ENCODE data around the gene TNFRSF4. TPM values are rescaled to one million over a fixed set of nuclear protein-coding genes. Genes with fewer than 3 reads are reported as not detected.

The TNFRSF4 gene
- total and polyA plus RNA-seq, 10 of the 15 experiments (the other 5 are each of a cell fraction or from before 2014, with no cell fraction given): 0.05 to 7.3 (median 2.5) TPM; not detected in 1

DNA sequence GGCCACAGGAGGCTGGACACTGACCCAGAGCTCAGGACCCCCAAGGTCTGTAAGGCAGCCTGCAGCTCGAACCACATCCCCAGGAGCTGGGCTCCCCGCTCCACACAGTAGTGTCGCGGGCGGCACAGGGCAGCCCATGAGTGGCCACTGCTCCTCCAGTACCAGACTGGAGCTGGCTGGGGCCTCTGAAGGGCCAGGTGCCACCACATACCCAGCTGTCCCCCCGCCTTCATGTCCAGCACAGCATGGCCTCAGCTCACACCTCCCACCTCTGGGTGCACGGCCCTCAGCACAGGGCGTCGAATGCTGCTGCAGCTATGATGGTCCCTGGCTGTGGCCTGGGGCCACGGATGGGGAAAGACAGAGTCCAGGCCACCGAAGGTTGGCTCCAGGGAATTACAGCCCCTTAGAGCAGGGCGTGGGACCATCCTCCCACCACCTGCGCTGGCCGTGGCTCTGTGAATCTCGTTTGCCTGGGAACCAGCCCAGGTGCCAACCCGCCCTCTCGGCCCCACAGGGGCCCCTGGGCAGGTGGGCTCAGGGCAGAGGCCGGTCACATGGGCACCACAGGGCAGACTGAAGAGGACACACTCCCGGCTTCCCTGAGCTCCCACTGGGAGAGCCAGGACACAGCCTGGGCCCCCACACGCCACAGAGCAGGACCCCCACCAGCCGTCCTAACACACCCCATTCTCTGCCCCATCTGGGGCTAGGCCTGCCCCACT, 2.1 kb upstream of the TNFRSF4 start:
- no peak for FAIRE-seq
- ChIA-PET RAD21 (ENCODE audit: unreplicated experiment) (interaction anchor here (0.6 to 2.5 kb wide), 2 partner anchors 90 to 94 kb away, joined by 3 to 9 read pairs; no protein-coding TSS in a partner anchor), CTCF (interaction anchor here (1.9 kb wide), 1 partner anchor 94 kb away, joined by 6 read pairs; no protein-coding TSS in a partner anchor), SMC1A (ENCODE audit: uncharacterized antibody, unreplicated experiment) (interaction anchor here (1.2 to 1.6 kb wide), 2 partner anchors 75 to 90 kb away, joined by 3 read pairs; no protein-coding TSS in a partner anchor), POLR2A (interaction anchor here (1.1 to 1.4 kb wide), 2 partner anchors 8 to 13 kb away, joined by 3 read pairs; no protein-coding TSS in a partner anchor)
- 90% methylated on average over 21 of the region's 21 CpGs for WGBS (ENCODE audit: insufficient coverage, insufficient replicate concordance, low lambda C conversion rate, missing lambda C conversion rate)
- H4K20me1 ChIP-seq (ENCODE audit: control insufficient read depth, insufficient read depth): no peaks in the 10 kb centered on the region
- intact Hi-C loops (cut with micrococcal nuclease; ENCODE audit: unreplicated experiment): no loop called here
- no peak for ATAC-seq
- in situ Hi-C loops (cut with MboI): no loop called here
- H3K9me3 ChIP-seq (replicated peaks; ENCODE audit: control insufficient read depth, insufficient read depth, low read length): no peaks in the 10 kb centered on the region; the same call in 2 of the 3 replicates
- no peak overlapping the region for H2AFZ ChIP-seq (ENCODE audit: control insufficient read depth, low read depth, low read length)
- DNase-seq (ENCODE audit: low read depth, low spot score): no peak
- H3K4me3 ChIP-seq: no peak overlapping the region
- H3K36me3 ChIP-seq (ENCODE audit: control insufficient read depth in 2 of 2, insufficient read depth in 2 of 2, low read length in 1 of 2): peaks cover 4 to 25% of the 10 kb centered on the region in 2 experiments
- H3K79me2 ChIP-seq (ENCODE audit: control insufficient read depth, insufficient read depth, low read length): no peaks in the 10 kb centered on the region
- no TSS peak for BruUV-seq (replicated peaks)
- H3K27me3 ChIP-seq (replicated peaks in 1 of 2; ENCODE audit: control insufficient read depth in 2 of 2, insufficient read depth in 2 of 2, low read length in 1 of 2): no peaks in the 10 kb centered on the region
- H3K27ac ChIP-seq (ENCODE audit: control insufficient read depth, insufficient read depth): no peak overlapping the region
- H3K4me2 ChIP-seq (ENCODE audit: control insufficient read depth, insufficient read depth): no peak overlapping the region
- H3K4me1 ChIP-seq (ENCODE audit: control insufficient read depth, insufficient read depth, low read length): peaks cover 30% of the 10 kb centered on the region
- H3K9ac ChIP-seq (ENCODE audit: control insufficient read depth, insufficient read depth, low read length): no peak overlapping the region
- TF ChIP-seq POLR2AphosphoS2 (IDR thresholded peaks at IDR 0.05; ENCODE audit: low read depth, low read length): no peak
- TF ChIP-seq, protein P1, sequence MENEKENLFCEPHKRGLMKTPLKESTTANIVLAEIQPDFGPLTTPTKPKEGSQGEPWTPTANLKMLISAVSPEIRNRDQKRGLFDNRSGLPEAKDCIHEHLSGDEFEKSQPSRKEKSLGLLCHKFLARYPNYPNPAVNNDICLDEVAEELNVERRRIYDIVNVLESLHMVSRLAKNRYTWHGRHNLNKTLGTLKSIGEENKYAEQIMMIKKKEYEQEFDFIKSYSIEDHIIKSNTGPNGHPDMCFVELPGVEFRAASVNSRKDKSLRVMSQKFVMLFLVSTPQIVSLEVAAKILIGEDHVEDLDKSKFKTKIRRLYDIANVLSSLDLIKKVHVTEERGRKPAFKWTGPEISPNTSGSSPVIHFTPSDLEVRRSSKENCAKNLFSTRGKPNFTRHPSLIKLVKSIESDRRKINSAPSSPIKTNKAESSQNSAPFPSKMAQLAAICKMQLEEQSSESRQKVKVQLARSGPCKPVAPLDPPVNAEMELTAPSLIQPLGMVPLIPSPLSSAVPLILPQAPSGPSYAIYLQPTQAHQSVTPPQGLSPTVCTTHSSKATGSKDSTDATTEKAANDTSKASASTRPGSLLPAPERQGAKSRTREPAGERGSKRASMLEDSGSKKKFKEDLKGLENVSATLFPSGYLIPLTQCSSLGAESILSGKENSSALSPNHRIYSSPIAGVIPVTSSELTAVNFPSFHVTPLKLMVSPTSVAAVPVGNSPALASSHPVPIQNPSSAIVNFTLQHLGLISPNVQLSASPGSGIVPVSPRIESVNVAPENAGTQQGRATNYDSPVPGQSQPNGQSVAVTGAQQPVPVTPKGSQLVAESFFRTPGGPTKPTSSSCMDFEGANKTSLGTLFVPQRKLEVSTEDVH (IDR thresholded peaks at IDR 0.05; ENCODE audit: low read depth, partially characterized antibody): no peak
- TF ChIP-seq ZBED1 (IDR thresholded peaks at IDR 0.05; ENCODE audit: borderline replicate concordance): no peak
- TF ChIP-seq YY1 (IDR thresholded peaks at IDR 0.05; ENCODE audit: low read depth, low read length): no peak
- no peak for TF ChIP-seq SMAD5 (IDR thresholded peaks at IDR 0.05; ENCODE audit: low read depth)
- no peak for TF ChIP-seq EZH2 (IDR thresholded peaks at IDR 0.05; ENCODE audit: borderline replicate concordance, control insufficient read depth, low read depth, low read length)
- TF ChIP-seq ZNF207 (IDR thresholded peaks at IDR 0.05; ENCODE audit: borderline replicate concordance): no peak
- no peak for TF ChIP-seq MEF2B (IDR thresholded peaks at IDR 0.05; ENCODE audit: partially characterized antibody, poor library complexity, severe bottlenecking)
- no peak for TF ChIP-seq IKZF2 (IDR thresholded peaks at IDR 0.05)
- TF ChIP-seq, protein P2, sequence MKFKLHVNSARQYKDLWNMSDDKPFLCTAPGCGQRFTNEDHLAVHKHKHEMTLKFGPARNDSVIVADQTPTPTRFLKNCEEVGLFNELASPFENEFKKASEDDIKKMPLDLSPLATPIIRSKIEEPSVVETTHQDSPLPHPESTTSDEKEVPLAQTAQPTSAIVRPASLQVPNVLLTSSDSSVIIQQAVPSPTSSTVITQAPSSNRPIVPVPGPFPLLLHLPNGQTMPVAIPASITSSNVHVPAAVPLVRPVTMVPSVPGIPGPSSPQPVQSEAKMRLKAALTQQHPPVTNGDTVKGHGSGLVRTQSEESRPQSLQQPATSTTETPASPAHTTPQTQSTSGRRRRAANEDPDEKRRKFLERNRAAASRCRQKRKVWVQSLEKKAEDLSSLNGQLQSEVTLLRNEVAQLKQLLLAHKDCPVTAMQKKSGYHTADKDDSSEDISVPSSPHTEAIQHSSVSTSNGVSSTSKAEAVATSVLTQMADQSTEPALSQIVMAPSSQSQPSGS (IDR thresholded peaks at IDR 0.05; ENCODE audit: low read length): no peak
- TF ChIP-seq STAT1 (conservative IDR thresholded peaks at IDR 0.05): no peak
- no peak for TF ChIP-seq TBL1XR1 (IDR thresholded peaks at IDR 0.05; ENCODE audit: low read depth, low read length)
- no peak for TF ChIP-seq IRF4 (IDR thresholded peaks at IDR 0.05; ENCODE audit: low read depth, low read length)
- TF ChIP-seq, protein P3, sequence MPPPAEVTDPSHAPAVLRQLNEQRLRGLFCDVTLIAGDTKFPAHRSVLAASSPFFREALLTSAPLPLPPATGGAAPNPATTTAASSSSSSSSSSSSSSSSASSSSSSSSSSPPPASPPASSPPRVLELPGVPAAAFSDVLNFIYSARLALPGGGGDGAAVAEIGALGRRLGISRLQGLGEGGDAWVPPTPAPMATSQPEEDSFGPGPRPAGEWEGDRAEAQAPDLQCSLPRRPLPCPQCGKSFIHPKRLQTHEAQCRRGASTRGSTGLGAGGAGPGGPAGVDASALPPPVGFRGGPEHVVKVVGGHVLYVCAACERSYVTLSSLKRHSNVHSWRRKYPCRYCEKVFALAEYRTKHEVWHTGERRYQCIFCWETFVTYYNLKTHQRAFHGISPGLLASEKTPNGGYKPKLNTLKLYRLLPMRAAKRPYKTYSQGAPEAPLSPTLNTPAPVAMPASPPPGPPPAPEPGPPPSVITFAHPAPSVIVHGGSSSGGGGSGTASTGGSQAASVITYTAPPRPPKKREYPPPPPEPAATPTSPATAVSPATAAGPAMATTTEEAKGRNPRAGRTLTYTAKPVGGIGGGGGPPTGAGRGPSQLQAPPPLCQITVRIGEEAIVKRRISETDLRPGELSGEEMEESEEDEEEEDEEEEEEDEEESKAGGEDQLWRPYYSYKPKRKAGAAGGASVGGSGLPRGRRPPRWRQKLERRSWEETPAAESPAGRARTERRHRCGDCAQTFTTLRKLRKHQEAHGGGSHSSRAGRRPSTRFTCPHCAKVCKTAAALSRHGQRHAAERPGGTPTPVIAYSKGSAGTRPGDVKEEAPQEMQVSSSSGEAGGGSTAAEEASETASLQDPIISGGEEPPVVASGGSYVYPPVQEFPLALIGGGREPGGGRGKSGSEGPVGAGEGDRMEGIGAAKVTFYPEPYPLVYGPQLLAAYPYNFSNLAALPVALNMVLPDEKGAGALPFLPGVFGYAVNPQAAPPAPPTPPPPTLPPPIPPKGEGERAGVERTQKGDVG (CRISPR knock-in tag; IDR thresholded peaks at IDR 0.05): no peak
